Chondrocyte (in vitro differentiated cells): ENCODE measurements around the gene AJAP1. TPM values are rescaled to one million over a fixed set of nuclear protein-coding genes. Genes with fewer than 3 reads are reported as not detected.

Experiments
- DNase-seq: peaks from one replicate; pipeline ENCODE4 v3.0.0; 2021; ENCODE audit warnings: mixed read lengths, low spot score
- H3K27ac Mint-ChIP-seq: one replicate; pipeline ENCODE4 v1.8.0; 2021; ENCODE audit warnings: mild to moderate bottlenecking, moderate library complexity, mixed read lengths; ENCODE audit not compliant: unreplicated experiment
- H3K27me3 Mint-ChIP-seq: 2 replicates; pipeline ENCODE4 v1.8.0; 2021; ENCODE audit warnings: low read depth, mixed read lengths
- H3K36me3 Mint-ChIP-seq: 2 replicates; pipeline ENCODE4 v1.8.0; 2021; ENCODE audit warnings: low read depth, mixed read lengths
- H3K4me1 Mint-ChIP-seq: 2 replicates; pipeline ENCODE4 v1.8.0; 2021; ENCODE audit warnings: low read depth, mild to moderate bottlenecking, mixed read lengths
- H3K4me3 Mint-ChIP-seq: one replicate; pipeline ENCODE4 v1.8.0; 2021; ENCODE audit warnings: mild to moderate bottlenecking, moderate library complexity, mixed read lengths; ENCODE audit not compliant: unreplicated experiment
- H3K9me3 Mint-ChIP-seq: 2 replicates; pipeline ENCODE4 v1.8.0; 2021; ENCODE audit warnings: low read depth, mixed read lengths
- total RNA-seq: library from RNA; stranded (reverse); gene quantifications from 3 replicates; pipeline ENCODE4 v1.2.1, GENCODE V29; 2021
- TF ChIP-seq, protein P1 (sequence below): fragments of 200-600 bp; sonication (generic); IDR thresholded peaks from 2 replicates; pipeline ENCODE4 v1.5.0; 2021; ENCODE audit warnings: antibody characterized with exemption, mild to moderate bottlenecking, moderate library complexity

The AJAP1 gene
- total RNA-seq, 1 donor from 2014 or later, result not detected

DNA sequence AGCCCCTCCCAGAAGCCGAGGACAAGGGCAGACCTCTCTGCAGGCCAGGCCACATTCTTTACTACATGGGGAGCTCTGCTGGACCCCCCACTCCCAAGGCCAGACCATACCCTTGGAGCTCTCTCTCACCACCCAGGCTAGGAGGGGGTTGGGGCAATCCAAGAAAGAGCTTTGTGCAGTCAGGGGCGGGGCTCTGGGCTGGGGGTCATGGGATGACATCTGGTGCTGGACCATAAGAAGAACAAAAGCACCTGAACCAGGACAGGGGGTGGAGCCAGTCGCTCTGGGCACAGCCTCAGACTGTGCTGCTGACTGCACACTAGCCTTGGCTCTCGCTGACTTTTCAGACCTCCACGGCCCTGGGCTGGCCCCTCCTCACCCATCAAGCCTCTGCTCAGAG lies 23.1 kb upstream of the AJAP1 start:
- no peaks in the 10 kb centered on the region for H3K4me1 Mint-ChIP-seq
- H3K27me3 Mint-ChIP-seq, result peaks cover 7% of the 10 kb centered on the region
- no peak for DNase-seq
- no peak overlapping the region for H3K27ac Mint-ChIP-seq
- TF ChIP-seq, protein P1, sequence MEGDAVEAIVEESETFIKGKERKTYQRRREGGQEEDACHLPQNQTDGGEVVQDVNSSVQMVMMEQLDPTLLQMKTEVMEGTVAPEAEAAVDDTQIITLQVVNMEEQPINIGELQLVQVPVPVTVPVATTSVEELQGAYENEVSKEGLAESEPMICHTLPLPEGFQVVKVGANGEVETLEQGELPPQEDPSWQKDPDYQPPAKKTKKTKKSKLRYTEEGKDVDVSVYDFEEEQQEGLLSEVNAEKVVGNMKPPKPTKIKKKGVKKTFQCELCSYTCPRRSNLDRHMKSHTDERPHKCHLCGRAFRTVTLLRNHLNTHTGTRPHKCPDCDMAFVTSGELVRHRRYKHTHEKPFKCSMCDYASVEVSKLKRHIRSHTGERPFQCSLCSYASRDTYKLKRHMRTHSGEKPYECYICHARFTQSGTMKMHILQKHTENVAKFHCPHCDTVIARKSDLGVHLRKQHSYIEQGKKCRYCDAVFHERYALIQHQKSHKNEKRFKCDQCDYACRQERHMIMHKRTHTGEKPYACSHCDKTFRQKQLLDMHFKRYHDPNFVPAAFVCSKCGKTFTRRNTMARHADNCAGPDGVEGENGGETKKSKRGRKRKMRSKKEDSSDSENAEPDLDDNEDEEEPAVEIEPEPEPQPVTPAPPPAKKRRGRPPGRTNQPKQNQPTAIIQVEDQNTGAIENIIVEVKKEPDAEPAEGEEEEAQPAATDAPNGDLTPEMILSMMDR, result no peak
- H3K4me3 Mint-ChIP-seq, result no peak overlapping the region
- H3K36me3 Mint-ChIP-seq, result no peaks in the 10 kb centered on the region
- H3K9me3 Mint-ChIP-seq, result no peaks in the 10 kb centered on the region

DNA sequence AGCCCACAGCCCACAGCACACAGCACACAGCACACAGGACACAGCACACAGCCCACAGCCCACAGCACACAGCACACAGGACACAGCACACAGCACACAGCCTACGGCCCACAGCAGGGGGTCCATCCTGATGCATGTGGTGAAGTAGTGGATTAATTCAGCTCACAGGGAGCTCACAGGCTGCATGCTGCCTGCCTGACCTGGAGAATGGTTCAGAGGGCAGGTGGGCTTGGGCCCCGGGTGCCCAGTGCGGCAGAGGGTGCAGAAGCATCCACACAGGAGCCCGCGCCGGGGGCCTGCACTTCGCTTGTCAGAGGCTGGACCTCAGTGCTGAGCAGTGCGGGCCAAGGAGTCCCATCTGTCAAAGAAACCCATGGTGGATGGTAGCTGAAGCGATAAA lies 21.1 kb upstream of the AJAP1 start:
- H3K4me3 Mint-ChIP-seq, result no peak overlapping the region

DNA sequence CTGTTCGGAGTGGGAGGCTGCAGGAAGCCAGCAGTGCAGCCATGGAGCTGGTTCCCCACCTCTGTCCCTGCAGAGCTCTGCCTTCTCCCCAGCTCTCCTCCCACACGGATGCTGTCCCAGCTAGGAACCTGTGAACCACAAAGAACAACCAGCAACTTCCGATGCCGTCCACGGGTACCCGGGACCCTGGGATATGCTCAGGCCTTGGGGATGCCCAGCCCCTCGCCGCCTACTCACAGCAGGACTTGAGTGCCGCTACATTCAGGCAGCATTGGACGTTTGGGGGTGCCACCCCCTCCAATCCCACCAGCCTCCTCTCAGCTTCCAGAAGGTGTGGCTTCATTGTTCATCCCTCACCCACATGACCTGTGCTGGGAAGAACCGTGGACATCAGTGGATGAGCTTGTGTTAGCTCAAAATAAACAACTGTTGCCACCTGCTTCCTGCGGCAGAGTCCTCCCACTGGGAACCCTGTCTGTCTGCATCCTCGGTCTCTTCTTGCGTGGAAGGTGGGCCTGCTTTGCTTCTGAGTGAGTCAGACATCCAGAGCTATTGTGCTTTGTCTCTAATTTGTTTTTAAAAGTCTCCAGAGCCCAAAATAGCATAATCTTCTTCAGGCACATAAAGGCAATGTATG lies 20.1 kb upstream of the AJAP1 start:
- Mint-ChIP-seq H3K4me3 (no peak overlapping the region), H3K36me3 (no peaks in the 10 kb centered on the region), H3K27ac (no peak overlapping the region), H3K27me3 (peaks cover 11% of the 10 kb centered on the region), H3K9me3 (no peaks in the 10 kb centered on the region), H3K4me1 (no peaks in the 10 kb centered on the region)
- TF ChIP-seq, protein P1, result no peak
- no peak for DNase-seq

More for the DNA sequence above, 21.1 kb upstream of the AJAP1 start:
- TF ChIP-seq, protein P1, result no peak
- Mint-ChIP-seq H3K27me3 (peaks cover 11% of the 10 kb centered on the region), H3K36me3 (no peaks in the 10 kb centered on the region), H3K4me1 (no peaks in the 10 kb centered on the region), H3K27ac (no peak overlapping the region), H3K9me3 (no peaks in the 10 kb centered on the region)
- DNase-seq, result no peak

DNA sequence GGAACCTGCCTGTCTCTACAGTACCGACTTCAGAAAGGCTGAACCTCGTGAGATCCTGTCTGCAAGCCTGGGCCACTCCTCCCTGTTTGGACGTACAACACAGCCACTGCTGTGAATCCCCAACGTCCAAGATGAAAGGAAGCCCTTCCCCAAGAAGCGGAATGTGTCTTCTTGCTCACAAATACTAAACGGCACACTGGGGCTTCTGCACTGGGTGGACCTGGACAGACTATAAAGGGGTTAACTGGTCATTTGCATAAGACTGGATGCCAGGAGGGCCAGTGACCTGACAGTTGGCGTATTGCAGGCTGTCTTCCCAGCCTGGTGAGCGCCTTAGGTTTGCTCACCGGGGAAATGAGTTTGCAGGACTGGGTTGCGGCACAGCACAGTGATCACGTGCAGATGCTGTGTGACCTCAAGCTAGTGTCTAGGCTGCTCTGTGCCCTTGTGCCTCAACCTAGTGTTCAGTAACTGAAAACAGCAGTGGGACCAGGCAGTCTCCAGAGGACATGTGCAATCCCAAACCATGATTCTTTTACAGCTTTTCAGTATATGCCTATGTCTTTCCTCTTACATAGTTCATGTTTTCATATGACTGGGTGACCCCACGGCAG lies 19.5 kb upstream of the AJAP1 start:
- TF ChIP-seq, protein P1, result no peak
- Mint-ChIP-seq H3K27me3 (peaks cover 11% of the 10 kb centered on the region), H3K4me3 (no peak overlapping the region)

DNA sequence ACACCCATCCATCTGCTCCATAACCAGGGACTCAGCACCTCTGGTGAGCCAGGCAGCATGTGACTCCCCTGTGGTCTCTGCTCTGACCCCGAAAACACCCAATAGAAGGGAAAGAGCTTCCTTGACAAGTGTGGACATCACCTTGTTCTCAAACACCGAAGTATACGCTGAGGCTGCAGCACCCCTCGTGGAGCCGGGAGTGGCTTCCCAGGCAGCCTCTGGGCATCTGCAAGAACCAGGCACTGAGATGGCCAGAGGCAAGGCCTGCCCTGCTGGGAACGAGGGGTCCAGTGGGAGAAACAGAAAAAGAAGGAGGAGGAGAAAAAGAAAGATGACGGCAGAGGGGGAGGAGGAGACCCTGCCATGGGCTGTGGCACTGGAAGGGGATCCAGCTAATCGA lies 18.2 kb upstream of the AJAP1 start:
- Mint-ChIP-seq H3K4me3 (no peak overlapping the region), H3K9me3 (no peaks in the 10 kb centered on the region), H3K27ac (no peak overlapping the region), H3K4me1 (no peaks in the 10 kb centered on the region), H3K27me3 (peaks cover 11% of the 10 kb centered on the region), H3K36me3 (no peaks in the 10 kb centered on the region)
- TF ChIP-seq, protein P1, result no peak
- no peak for DNase-seq

More for the DNA sequence above, 19.5 kb upstream of the AJAP1 start:
- no peaks in the 10 kb centered on the region for H3K4me1 Mint-ChIP-seq
- no peak overlapping the region for H3K27ac Mint-ChIP-seq
- no peaks in the 10 kb centered on the region for H3K9me3 Mint-ChIP-seq
- no peaks in the 10 kb centered on the region for H3K36me3 Mint-ChIP-seq
- no peak for DNase-seq
